ELR (cell line): ENCODE measurements around the gene FAM161B.
A peak's percentile ranks its signal among the peaks of the same experiment; 100 is the strongest.
"Not testable (repeated sequence)": the region's sequence is repeated elsewhere in the genome, so short reads cannot be mapped to it uniquely, and the experiment has no call there.

Experiments used
- DNase-seq: peaks from one replicate; pipeline ENCODE4 v3.0.0-alpha.2; 2015; ENCODE audit warnings: low read depth

FAM161B gene, protein sequence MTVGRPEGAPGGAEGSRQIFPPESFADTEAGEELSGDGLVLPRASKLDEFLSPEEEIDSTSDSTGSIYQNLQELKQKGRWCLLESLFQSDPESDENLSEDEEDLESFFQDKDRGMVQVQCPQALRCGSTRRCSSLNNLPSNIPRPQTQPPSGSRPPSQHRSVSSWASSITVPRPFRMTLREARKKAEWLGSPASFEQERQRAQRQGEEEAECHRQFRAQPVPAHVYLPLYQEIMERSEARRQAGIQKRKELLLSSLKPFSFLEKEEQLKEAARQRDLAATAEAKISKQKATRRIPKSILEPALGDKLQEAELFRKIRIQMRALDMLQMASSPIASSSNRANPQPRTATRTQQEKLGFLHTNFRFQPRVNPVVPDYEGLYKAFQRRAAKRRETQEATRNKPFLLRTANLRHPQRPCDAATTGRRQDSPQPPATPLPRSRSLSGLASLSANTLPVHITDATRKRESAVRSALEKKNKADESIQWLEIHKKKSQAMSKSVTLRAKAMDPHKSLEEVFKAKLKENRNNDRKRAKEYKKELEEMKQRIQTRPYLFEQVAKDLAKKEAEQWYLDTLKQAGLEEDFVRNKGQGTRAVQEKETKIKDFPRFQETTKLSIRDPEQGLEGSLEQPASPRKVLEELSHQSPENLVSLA

DNA sequence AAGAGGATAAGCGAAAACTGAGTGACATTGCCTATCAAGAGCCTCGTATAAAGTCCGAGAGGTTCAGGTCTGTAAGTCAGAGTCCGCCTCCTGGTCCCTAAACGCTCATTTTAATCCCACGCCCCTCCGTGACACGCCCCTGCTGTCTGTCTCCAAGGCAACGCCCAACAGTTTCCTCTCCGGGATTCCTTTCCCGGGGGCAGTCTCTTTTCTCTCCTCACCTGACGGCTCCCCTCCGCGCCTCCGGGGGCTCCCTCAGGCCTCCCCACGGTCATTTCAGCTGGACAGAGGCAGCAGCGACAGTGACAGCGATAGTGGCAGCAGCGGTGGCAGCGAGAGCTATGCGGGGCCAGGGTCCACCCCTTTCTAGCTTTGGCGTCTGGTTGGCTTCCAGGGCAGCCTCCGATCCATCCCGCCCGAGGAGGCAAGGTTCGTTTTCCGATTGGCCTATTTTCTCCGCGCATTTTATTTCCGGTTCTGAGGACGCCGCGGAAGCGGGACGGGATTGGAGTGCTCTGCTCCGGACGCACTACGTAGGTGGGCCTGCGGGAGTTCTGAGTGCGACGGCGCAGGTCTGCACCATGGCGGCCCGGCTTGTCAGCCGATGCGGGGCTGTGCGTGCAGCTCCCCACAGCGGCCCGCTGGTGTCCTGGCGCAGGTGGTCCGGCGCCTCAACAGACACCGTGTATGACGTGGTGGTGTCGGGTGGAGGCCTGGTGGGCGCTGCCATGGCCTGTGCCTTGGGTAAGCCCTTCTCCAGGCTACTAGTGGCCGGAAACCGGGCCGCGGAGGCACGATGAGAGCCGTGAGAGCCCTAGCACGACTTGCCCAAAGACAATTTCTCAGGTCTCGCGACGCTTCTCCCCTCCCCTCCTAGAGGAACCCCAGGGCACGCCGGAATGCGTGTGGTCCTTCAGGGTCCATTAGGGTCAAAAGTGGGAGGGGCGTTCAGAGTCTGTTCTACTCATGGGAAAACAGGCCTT, at the start of gene FAM161B, which contains the start of gene COQ6:
Gene FAM161B (minus strand): TSS at position 343 of the 983 bp plus-strand sequence. CDS start 68 bp downstream, at position 275.
Gene COQ6 (plus strand): TSS at position 551 of the 983 bp plus-strand sequence. CDS start 31 bp downstream, at position 582.
- DNase-seq = peak; percentile 99

DNA sequence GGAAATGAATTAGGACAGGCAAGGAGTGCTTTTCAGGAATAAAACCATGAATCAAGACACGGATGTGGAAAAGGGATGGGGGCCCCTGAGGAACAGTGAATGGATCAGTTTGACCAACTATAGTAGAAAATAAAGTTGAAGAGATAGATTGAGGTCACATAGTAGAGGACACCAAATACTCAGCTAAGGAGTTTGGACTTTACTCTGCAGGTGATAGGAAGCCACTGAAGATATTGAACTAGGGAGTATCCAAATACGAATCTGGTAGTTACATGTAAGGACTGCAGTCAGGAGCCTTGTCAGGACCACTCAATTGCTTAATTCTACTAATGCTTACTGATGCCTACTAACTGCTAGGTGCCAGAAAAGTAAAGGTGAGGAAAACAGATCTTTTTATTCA, 48.8 kb upstream of the FAM161B start:
- DNase-seq = no peak

DNA sequence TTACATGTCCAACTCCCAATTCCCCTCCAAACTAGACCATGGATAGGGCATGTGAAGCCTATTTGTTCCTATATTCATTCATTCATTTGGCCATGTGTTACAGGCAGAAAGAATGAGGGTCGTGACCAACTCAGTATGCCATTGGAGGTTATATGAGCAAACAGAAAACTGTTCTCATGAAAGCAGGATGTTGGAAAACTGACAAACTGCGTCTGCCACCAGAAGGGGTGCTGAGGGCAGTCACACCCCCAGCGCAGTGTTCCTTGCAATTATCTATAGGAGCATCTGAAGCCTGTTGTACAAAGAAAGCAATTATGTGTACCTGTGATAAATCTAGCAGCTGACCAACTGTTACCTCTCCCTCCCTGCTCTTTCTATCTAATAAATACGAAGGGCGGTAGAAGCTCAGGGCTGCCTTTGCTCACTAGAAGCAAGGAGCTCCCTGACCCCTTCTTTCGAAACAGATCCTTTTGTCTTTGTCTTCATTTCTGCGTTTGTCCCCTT, 48.1 kb upstream of the FAM161B start:
- DNase-seq = no peak

DNA sequence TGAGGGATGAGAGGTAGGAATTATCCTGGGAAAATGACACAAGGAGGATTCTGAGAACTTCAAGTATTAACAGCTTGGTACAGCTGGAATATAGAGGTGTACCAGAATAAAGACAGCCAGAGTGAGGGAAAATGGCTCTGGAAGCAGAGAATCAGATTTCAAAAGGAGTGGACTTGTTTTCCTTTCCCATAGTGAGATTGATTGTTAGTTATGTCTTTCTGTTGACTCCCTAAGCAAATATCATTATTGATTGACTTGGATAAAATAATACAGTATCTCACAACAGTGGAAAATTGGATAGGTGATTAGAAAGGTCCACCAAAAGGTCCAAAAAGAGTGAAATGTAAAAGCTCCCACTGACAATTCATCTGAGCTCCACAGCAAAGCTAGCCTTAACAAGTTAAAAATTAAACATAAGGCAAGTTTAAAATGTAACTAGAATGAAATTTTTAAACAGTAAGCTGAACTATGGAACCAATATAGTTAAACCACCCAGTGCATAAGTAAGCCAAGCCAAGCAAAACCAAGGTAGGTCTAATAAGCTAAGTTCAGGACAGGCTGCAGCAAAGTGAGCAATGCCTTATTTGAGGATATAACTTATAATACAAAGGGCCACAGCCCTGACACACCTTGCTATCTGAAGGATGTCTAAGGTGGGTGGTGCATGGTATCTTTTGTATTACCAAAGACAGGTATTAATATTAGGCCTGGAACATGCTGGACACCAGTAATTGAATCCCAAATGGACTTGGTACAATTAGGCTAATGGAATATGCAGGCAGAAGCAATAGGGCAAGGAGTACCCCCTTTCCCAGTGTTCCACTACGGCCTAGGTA, 47.4 kb upstream of the FAM161B start:
- DNase-seq = no peak

DNA sequence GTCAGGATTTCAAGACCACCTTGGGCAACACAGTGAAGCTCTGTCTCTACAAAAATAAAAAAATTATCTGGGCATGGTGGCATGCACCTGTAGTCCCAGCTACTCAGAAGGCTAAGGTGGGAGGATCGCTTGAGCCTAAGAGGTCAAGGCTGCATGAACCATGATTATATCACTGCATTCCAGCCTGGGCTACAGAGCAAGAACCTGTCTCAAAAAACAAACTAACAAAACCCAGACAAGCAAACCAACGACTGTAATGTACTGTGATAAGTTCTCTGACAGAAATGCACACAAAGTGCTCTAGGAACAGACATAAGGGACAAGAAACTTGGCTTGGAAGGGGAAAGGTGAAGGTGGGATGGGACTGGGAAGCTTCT, 46.8 kb upstream of the FAM161B start:
- DNase-seq = no peak

DNA sequence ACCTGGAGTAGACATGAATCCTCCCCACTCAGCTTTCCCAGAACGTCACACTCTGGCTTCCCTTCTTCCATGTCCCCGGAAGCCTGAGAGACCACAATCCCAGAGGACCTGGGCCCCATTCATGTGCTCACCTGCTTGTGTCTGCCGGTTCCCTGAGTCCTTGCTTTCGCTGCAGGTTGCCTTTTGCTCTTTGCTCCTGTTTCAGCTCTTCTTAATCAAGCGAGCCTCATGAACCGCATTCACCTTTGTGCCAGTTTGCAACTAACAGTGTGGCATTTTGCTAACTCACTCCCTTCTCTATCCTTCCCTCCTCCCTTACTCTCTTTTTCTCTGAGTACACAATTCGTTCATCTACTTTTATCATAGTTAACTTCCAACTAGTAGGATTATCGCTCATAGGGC, 46.1 kb upstream of the FAM161B start:
- no peak for DNase-seq

DNA sequence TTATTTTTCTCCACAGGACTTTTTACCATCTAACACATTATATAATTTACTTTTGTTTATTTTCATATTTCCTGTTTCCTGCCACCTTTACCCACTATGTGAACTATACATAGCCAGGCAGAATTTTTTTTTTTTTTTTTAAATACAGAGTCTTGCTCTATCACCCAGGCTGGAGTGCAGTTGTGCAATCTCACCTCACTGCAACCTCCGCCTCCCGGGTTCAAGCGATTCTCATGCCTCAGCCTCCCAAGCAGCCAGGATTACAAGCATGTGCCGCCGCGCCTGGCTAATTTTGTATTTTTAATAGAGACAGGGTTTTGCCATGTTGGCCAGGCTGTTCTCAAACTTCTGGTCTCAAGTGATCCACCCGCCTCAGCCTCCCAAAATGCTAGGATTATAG, 45.0 kb upstream of the FAM161B start:
- not testable (repeated sequence) for DNase-seq

DNA sequence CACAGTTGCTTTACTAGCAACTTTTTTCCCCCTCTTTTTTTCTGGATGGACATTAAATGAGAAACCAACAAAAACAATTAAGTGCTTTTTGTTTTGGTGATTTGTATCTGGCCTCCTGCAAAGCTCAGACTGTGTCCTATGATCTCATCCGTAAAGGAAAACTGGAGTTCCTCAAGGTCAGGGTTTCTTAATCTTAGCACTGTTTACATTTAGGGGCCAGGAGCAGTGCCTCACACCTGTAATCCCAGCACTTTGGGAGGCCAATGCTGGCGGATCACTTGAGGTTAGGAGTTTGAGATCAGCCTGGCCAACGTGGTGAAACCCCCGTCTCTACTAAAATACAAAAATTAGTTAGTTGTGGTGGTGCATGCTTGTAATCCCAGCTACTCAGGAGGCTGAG, 41.2 kb upstream of the FAM161B start:
- no peak for DNase-seq

DNA sequence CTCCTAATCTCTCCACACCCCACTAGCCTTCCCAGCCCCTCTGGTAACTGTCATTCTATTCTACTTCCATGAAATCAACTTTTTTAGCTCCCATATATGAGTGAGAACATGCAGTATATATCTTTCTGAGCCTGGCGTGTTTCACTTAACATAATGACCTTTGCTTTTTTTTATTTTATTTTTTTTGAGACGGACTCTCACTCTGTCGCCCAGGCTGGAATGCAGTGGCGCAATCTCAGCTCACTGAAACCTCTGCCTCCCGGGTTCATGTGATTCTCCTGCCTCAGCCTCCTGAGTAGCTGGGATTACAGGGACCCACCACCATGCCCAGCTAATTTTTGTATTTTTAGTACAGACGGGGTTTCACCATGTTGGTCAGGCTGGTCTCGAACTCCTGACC, 38.8 kb upstream of the FAM161B start:
- not testable (repeated sequence) for DNase-seq

DNA sequence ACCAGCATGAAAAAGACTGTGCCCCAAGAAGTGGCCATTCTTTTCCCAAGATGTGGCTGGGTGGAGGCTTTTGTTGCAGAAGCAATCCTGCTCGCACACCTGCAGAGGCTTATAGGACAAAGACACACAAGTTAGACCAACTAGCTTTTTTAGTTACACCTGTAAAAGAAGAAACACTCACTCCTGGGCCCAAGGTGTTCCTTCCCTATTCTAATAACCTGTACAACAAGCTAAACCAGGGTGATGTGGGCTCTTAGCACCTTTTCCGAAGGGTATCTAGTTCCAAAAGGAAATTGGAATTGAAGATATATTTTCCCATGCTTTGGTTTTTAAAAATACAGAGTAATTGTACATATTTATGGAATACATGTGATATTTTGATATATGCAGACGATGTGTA, 38.2 kb upstream of the FAM161B start:
- no peak for DNase-seq

DNA sequence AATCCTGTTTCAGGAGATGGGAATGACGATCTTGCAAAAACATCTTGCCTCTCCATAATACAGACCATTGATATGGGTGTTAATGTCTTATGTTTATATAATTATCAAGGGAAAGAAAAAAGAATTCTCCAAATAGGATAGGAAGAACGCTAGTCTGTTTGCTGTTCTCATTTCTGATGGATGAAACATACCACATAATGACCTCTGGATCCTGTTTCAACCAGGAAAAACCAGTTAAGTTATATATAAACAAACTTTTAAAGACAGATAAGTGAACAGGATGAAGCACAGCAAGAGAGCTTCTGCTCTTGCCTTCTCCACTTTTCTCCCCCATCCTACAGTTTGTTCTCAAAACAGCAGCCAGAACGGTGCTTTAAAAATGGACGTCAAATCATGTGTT, 28.0 kb upstream of the FAM161B start:
- DNase-seq = peak; percentile 3

DNA sequence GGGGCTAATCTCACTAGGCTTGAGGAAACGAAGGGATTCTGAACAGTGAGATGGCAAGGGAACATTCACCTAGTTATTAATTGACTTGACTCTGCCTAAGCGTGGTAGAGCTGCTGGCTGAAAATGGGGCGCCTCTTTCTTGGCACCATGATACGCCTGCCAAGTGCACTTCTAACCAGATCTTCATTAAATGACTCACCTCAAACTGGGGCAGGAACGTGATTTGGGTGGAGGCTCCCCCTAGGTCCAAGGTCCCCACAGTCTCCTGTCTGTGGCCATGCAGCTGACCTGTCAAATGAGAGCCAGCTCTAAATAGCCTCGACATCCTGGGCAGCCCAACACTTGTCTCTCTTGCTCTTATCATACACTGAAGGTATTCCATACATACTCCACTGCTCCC, 26.2 kb upstream of the FAM161B start:
- DNase-seq = no peak

DNA sequence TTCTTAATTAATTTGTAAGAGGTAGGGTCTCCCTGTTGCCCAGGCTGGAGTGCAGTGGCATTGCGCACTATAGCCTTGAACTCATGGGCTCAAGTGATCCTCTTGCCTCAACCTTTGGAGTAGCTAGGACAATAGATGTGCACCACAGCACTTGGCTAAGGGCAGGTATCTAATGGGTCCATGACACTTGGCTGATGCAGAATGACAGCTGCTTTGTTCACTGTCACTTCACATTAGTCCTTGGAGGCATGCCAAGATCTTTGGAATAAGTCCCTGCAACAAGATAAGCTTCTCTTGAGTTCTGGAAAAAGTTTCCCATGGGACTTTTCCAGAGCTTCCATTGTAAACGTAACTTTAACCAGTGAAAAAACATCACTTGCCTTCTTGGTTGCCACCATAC, 23.6 kb upstream of the FAM161B start:
- DNase-seq = no peak

DNA sequence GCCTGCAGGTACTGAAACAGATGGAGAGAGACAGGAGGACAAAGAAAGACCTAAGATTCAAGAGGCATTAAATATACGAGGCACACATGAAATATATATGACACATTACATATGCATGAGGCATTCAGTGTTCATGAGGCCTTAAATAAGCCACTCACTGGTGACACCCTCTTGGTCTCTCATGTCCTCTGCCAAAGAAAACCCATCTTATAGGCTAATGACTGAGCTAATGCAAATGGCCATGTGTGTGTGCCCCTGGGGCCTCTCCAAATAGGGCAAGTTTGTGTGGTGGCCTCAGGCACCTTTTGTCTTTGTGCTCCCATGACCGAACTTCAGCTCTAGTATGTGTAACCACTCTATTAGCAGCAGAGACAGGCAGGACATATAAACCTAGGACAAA, 19.0 kb upstream of the FAM161B start:
- DNase-seq = no peak

DNA sequence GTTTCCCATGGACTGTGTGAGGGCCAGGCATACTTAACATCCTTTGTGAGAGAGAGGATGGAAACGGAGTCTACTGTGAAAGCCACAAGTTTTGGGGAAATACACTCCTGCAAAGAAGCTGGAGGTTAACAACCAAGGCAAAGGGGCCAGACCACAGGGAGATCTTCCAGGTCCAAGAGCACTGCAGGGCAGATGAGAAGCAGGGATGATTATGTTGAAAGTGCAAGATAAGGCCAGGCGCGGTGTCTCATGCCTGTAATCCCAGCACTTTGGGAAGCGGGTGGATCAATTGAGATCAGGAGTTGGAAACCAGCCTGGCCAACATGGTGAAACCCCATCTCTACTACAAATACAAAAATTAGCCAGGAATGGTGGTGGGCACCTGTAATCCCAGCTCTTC, 15.3 kb upstream of the FAM161B start:
- DNase-seq = no peak

DNA sequence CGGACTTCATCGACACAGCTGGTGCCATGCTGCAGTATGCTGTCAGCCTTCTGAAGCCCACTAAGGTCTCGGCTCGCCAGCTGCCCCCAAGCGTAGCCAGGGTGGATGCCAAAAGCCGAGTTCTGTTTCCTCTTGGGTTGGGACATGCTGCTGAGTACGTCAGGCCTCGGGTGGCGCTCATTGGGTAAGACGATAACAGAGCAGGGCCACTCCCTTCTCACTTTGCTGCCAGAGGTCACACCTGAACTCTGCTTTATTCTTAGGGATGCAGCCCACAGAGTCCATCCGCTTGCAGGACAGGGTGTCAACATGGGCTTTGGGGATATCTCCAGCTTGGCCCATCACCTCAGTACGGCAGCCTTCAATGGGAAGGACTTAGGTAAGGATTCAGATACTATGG, 11.3 kb upstream of the FAM161B start:
- DNase-seq = no peak

DNA sequence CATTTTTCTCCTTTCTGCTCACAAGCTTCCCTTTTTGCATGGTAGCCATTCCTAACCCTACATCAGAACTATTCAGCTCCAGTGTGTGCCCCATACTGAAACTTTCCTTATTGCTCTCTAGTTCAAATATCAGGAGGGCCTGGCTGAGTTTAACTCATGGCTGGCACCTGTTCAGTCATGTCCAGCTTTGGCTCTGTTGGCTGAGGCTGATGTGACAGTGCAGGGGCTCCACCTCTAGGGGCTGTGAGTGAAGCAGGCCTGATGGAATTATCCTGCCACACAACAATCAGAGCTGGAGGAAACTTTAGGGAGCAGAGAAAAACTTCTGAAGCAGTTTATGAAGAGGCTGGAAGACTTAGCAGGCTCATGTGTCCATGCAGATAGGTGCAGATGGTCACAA, 8.7 kb upstream of the FAM161B start:
- no peak for DNase-seq

DNA sequence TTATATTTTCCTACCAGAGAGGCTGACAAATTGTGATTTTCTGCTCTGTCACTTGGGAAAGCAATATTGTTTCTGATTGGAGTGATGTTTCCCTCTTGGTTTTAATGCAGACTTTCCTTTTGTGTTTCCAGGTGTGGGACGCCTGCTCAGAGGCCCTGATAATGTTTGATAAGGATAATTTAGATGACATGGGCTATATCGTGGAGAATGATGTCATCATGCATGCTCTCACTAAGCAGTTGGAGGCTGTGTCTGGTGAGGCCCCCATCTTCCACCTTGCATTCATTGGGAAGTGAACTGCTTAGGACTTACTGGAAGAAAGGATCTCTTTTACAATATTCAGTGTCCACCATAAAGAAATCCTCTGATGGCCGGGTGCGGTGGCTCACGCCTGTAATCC, 5.8 kb upstream of the FAM161B start:
- DNase-seq = no peak

DNA sequence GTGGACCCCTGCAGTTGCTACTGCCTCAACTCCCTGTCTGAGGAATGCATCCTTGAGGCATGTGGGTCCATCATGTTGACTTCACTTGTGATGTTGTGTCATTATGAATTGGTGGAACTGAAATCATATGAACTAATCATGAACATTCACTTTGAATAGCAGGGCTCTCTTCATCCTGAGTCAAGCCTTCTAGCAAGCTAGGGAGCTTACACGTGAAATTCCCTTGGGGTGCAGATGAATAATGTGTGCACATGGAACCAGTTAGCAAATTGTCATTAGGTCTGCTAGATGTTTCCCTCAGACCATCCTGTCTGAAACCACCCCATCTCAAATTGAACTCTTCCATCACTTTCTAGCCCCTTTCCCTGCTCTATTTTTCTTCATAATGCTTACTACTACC, 3.8 kb upstream of the FAM161B start:
- DNase-seq = no peak

DNA sequence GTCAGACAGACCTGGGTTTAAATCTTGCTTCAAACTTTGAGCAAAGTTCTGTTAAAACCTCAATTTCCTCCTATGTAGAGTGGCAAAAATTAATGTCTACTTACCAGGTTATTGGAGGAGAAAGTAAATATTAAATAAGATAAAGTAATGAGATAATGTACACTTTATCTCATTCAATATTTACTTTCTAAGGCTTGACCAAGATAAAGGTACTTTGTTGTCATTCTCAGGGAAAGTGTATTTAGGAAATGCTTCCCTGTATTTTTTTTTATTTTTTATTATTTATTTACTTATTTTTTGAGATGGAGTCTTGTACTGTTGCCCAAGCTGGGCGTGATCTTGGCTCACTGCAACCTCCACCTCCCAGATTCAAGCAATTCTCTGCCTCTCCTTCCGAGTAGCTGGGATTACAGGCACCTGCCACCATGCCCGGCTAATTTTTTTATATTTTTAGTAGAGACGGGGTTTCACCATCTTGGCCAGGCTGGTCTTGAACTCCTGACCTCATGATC, 4.7 kb downstream of the FAM161B start:
- no peak for DNase-seq
